Aorta (tissue), 5 donors: ENCODE results near the gene SH3BP5L. TPM values are rescaled to one million over a fixed set of nuclear protein-coding genes. Genes with fewer than 3 reads are reported as not detected.

Experiments
- ATAC-seq: fragments of 200-7000 bp; cut with Tn5 transposase; one replicate; pipeline ENCODE4 v1.9.1; 2022; ENCODE audit warnings: moderate library complexity; ENCODE audit not compliant: low FRiP score
- DNase-seq, 2 donors: peaks; one replicate each; pipeline ENCODE4 v3.0.0-alpha.2; 2020
- H3K27ac ChIP-seq, 2 donors: one replicate each; pipeline ENCODE4 v1.5.1; 2013; ENCODE audit warnings: low read length in 2 of 2, mild to moderate bottlenecking in 2 of 2, moderate library complexity in 2 of 2, control low read depth in 1 of 2, inconsistent platforms in 1 of 2, low read depth in 1 of 2
- H3K27me3 ChIP-seq, 2 donors: one replicate each; pipeline ENCODE4 v1.6.1; 2013; ENCODE audit warnings: control low read depth in 1 of 2, low read length in 1 of 2, mild to moderate bottlenecking in 1 of 2, moderate library complexity in 1 of 2; ENCODE audit not compliant: insufficient read depth in 2 of 2, control insufficient read depth in 1 of 2
- H3K36me3 ChIP-seq, 2 donors: one replicate each; pipeline ENCODE4 v1.6.1; 2013; ENCODE audit warnings: control low read depth in 1 of 2, low read length in 1 of 2, mild to moderate bottlenecking in 1 of 2; ENCODE audit not compliant: insufficient read depth in 2 of 2, control insufficient read depth in 1 of 2
- H3K4me1 ChIP-seq, 2 donors: one replicate each; pipeline ENCODE4 v1.6.1; 2013; ENCODE audit warnings: low read length in 2 of 2, control low read depth in 1 of 2, mild to moderate bottlenecking in 1 of 2, moderate library complexity in 1 of 2; ENCODE audit not compliant: insufficient read depth in 2 of 2, control insufficient read depth in 1 of 2
- H3K4me3 ChIP-seq, 2 donors: one replicate each; pipeline ENCODE4 v1.5.1; 2013; ENCODE audit warnings: low read length in 2 of 2, control low read depth in 1 of 2, mild to moderate bottlenecking in 1 of 2
- H3K9me3 ChIP-seq: one replicate; pipeline ENCODE4 v1.6.1; 2013; ENCODE audit warnings: mild to moderate bottlenecking, low read length; ENCODE audit not compliant: control insufficient read depth
- WGBS, 2 donors: extraction: QIAGEN DNeasy Blood & Tissue Kit; methylation state at CpG; one replicate each; pipeline ENCODE4 v1.1.7; 2013; 5-methylcytosine and 5-hydroxymethylcytosine counted together
- intact Hi-C, 2 donors: fragments of 100-400 bp; cut with DNase I; formaldehyde crosslinking; loops; one replicate each; pipeline versions ENCODE4 v1.14.2 to v1.15.0; 2022
- long read RNA-seq, 2 donors: library from polyadenylated mRNA; unstranded; transcript quantifications; one replicate each; pipeline ENCODE4 v2.0.0, GENCODE V29; 2020 to 2021
- polyA plus RNA-seq, 2 donors: library from polyadenylated mRNA; stranded (reverse); fragments of 200-250 nt; gene quantifications; one replicate each; pipeline ENCODE4 v1.2.3, GENCODE V29; 2013
- total RNA-seq, 2 donors: library from RNA; stranded (reverse); fragmentation: NEBNext Ultra II Directional; extraction: Animal tissue kit (Norgen Biotek cat#: 25700); gene quantifications; one replicate each; pipeline ENCODE4 v1.2.1, GENCODE V29; 2021
- donor health status: healthy with polysubstance abuse.
- donor health status: Bipolar disorder and iron deficiency.
- donor health status: DM: no; HTN: no; CAD: no.
- donor health status: DM: no; HTN: no; CAD: no.
- donor health status: DM: yes; HTN: yes; CAD: no.

Gene SH3BP5L
- total RNA-seq (10 to 100 TPM; 21.4 to 25.1 TPM), polyA plus RNA-seq (10 to 100 TPM; 11.8 to 16.6 TPM)
- long read RNA-seq, donor 1, partial matches to known transcripts: 2 of 3 reads
- long read RNA-seq, donor 1, other reads (novel, unspliced or antisense): 1 of 3 reads
- long read RNA-seq, donor 2, partial matches to known transcripts: 1 of 1 reads
- long read RNA-seq, donor 2, other reads (novel, unspliced or antisense): 0 of 1 reads

DNA sequence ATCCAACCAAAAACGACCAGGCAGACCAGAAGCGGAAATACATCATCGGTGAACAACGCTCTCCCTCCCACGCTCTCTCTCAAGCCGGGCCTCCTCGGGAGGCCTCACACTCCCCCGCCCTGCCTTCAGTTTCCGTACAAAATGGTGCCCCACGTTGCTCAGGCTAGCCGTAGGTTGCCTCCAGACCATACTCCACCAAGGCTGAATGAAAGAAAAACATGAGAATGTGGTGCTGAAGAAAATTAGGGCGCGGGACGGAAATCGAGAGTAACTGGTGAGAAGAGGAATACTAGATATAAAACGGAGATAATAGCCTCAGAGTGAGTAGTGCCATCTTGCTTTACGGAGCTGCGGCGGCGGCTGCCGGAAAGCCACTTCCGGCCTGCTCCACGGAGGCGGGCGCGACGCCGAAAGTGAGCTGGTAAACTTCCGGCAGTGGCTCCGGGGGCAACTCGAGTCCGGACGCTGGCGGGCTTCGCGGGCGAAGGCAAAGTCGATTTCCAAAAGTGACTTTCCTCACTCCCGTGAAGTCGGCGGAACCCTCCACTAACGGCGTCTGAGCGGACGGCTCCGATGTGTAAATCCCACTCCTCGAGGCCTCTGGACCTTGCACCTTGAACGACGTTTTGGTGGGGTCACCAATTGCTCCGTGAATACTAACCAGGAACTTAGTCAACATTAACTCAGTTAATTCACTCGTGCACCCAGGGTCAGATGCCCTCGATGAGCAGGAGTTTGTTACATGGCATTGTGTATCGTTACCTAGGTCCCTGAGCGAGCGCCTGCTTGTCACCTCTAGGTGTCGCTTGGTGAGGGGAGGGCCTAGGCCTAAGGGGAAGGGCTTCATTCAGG lies at the start of gene SH3BP5L:
TSS of gene SH3BP5L (minus strand) at position 7 of the 852 bp plus-strand sequence. CDS start 980 bp downstream, outside the sequence.
- intact Hi-C loops: loop anchor here in 1 of 2 donors (1.0 kb wide), 1 partner anchor 12 kb away; the partner anchor contains the start of gene ZNF672
- ATAC-seq (peak; percentile 97), DNase-seq (peak; percentile 95 to 97)
- H3K36me3 ChIP-seq: no peaks in the 10 kb centered on the region
- peak within 1 kb of the TSS; percentile 71 to 93 for H3K4me3 ChIP-seq
- 0 to 1% methylated on average over 56 of the region's 56 CpGs for WGBS, 2 donors
- H3K27me3 ChIP-seq: no peaks in the 10 kb centered on the region
- H3K27ac ChIP-seq: peak within 1 kb of the TSS; percentile 34 to 92
- no peaks in the 10 kb centered on the region for H3K9me3 ChIP-seq
- H3K4me1 ChIP-seq: peaks cover 6 to 7% of the 10 kb centered on the region in 2 donors

DNA sequence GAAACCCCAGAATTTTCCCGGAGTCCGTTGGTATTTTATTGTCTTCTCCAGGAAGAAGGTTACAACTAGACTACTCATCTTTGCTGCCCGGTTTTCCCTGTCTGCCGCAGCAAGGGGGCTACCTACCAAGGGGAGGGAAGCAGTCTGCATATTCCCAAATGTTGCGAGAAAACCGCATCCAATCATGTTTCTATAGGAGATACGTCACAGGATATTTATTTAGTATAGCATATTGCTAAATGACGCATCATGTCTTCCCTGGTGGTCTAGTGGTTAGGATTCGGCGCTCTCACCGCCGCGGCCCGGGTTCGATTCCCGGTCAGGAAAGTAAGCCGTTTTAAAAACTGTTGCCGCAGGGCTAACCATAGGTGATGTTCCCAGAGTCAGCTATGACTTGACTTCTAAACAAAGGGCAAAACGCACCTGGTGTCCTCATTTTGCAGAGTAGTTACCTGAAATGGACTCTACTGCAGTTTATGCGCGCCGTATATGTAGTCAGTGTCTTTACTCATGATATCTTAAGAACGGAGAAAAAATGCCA lies 48.3 kb upstream of the SH3BP5L start:
- ATAC-seq: peak; percentile 90
- Histone ChIP-seq H3K4me1 (no peaks in the 10 kb centered on the region), H3K36me3 (no peaks in the 10 kb centered on the region), H3K4me3 (peak overlapping the region; percentile 11 to 49), H3K9me3 (no peaks in the 10 kb centered on the region), H3K27me3 (no peaks in the 10 kb centered on the region), H3K27ac (peak overlapping the region; percentile 74 to 94)
- 4 to 7% methylated on average over 23 of the region's 23 CpGs for WGBS, 2 donors
- DNase-seq: peak; percentile 79 to 90
- intact Hi-C loops: loop anchor here in 1 of 2 donors (2.0 kb wide), 1 partner anchor 33 kb away; the partner anchor contains the start of gene PGBD2

DNA sequence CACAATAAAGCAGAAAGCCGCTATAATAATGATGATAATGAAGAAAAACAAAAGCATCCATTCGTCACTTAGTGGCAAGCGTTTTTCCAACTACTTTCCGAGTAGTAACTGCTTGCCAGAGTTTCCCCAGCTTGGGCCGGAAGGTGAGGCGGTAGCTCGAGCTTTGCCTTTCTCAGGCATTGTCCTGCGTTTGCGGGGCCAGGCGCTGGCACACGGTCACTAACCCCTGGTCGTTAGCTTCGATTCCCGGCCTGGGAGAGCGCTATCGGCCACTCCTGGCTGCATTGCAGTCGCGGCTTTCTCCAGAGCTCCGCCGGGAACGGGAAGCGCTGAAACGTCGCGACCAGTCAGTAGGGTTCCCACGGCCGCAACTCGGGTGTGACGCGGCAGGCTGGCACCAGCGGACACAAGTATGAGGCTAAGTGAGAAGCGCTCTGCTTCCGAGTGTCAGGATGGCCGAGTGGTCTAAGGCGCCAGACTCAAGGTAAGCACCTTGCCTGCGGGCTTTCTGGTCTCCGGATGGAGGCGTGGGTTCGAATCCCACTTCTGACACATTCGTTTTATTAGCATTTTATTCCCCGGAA lies 47.8 kb upstream of the SH3BP5L start:
- no peaks in the 10 kb centered on the region for H3K4me1 ChIP-seq
- intact Hi-C loops: loop anchor here in 1 of 2 donors (2.0 kb wide), 1 partner anchor 33 kb away; the partner anchor contains the start of gene PGBD2
- peak overlapping the region; percentile 74 to 94 for H3K27ac ChIP-seq
- H3K4me3 ChIP-seq: peak overlapping the region; percentile 28 to 49
- WGBS, 2 donors: 0% methylated on average over 41 of the region's 41 CpGs
- H3K9me3 ChIP-seq: no peaks in the 10 kb centered on the region
- DNase-seq (peak; percentile 94 to 98), ATAC-seq (peak; percentile 98)
- H3K27me3 ChIP-seq: no peaks in the 10 kb centered on the region
- no peaks in the 10 kb centered on the region for H3K36me3 ChIP-seq

- no peaks in the 10 kb centered on the region for H3K9me3 ChIP-seq
- ATAC-seq: peak; percentile 82
- intact Hi-C loops: loop anchor here in 1 of 2 donors (2.0 kb wide), 1 partner anchor 34 kb away; the partner anchor contains the start of gene PGBD2
- H3K27me3 ChIP-seq: no peaks in the 10 kb centered on the region
- peak overlapping the region; percentile 28 to 49 for H3K4me3 ChIP-seq
- DNase-seq: peak; percentile 74 to 83
- H3K36me3 ChIP-seq: no peaks in the 10 kb centered on the region
- H3K4me1 ChIP-seq: no peaks in the 10 kb centered on the region
- 1 to 2% methylated on average over 31 of the region's 31 CpGs for WGBS, 2 donors
- peak overlapping the region; percentile 74 to 94 for H3K27ac ChIP-seq
Measured at GRCh38 chr1:248872752-248873408, 47.2 kb upstream of the SH3BP5L start.

DNA sequence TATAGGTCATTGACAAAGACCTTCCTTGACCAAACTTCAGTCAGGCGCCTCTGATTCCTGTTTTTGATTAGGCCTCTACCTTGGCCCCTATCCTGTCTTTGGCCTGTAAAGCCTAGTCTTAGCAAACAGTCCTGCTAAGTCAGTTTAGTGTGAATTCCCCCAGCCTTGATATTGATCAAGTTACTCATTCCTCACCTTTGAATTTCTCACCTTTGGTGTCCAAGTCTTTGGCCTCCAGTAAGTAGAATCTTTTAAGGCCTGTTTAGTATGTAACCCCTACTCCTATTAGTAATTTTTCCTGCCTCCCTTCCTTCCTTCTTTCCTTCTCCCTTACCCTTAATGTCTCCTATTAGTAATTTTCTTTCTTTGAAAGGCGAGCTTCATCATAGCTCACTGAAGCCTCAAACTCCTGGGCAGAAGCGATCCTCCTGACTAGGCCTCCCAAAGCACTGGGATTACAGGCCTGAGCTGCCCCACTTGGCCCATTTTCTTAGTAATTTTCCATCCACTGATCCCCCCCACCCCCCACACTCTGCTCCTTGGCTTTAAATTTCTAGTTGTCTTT lies 46.2 kb upstream of the SH3BP5L start:
- Histone ChIP-seq H3K27me3 (no peaks in the 10 kb centered on the region), H3K27ac (no peak overlapping the region), H3K4me1 (no peaks in the 10 kb centered on the region), H3K36me3 (no peaks in the 10 kb centered on the region), H3K4me3 (no peak overlapping the region), H3K9me3 (no peaks in the 10 kb centered on the region)
- intact Hi-C loops: loop anchor here in 1 of 2 donors (2.0 kb wide), 1 partner anchor 35 kb away; the partner anchor contains the start of gene PGBD2
- ATAC-seq (no peak), DNase-seq (no peak)
- 93 to 99% methylated on average over 3 of the region's 3 CpGs for WGBS, 2 donors

- H3K4me3 ChIP-seq: peak overlapping the region; percentile 23 to 36
- H3K27me3 ChIP-seq: no peaks in the 10 kb centered on the region
- H3K27ac ChIP-seq: peak overlapping the region in 1 of 2 donors; percentile 49
- peak; percentile 89 for ATAC-seq
- H3K36me3 ChIP-seq: no peaks in the 10 kb centered on the region
- DNase-seq: peak; percentile 95
- H3K9me3 ChIP-seq: no peaks in the 10 kb centered on the region
- WGBS, 2 donors: 3 to 4% methylated on average over 38 to 46 of the region's 46 CpGs
- H3K4me1 ChIP-seq: no peaks in the 10 kb centered on the region
- intact Hi-C loops: no loop called here
Measured at GRCh38 chr1:248862998-248863881, 37.5 kb upstream of the SH3BP5L start.

GRCh38 chr1:248862695-248862997 lies 36.9 kb upstream of the SH3BP5L start:
- Histone ChIP-seq H3K27ac (peak overlapping the region in 1 of 2 donors; percentile 39), H3K9me3 (no peaks in the 10 kb centered on the region), H3K36me3 (no peaks in the 10 kb centered on the region), H3K27me3 (no peaks in the 10 kb centered on the region), H3K4me3 (peak overlapping the region; percentile 23 to 36), H3K4me1 (peaks cover 0 to 2% of the 10 kb centered on the region in 2 donors)
- no peak for ATAC-seq
- DNase-seq: no peak
- WGBS, 2 donors: 11 to 13% methylated on average over 4 of the region's 4 CpGs
- intact Hi-C loops: no loop called here
